Liver (tissue), 9 donors: ENCODE data around the gene GLI3. TPM values are rescaled to one million over a fixed set of nuclear protein-coding genes. Genes with fewer than 3 reads are reported as not detected.

Source experiments
- DNase-seq: peaks from one replicate; pipeline ENCODE4 v3.0.0-alpha.2; 2017; ENCODE audit warnings: low spot score
- H3K27ac ChIP-seq, 2 donors: one replicate each; pipeline ENCODE4 v1.7.0; 2013; ENCODE audit warnings: inconsistent platforms in 2 of 2, low read length in 2 of 2, control low read depth in 1 of 2, low read depth in 1 of 2, mild to moderate bottlenecking in 1 of 2
- H3K27me3 ChIP-seq, 4 donors: one replicate each; pipeline versions ENCODE4 v1.6.1 to v1.7.0; 2013; ENCODE audit warnings: low read length in 3 of 4, inconsistent platforms in 1 of 4, mild to moderate bottlenecking in 1 of 4, moderate library complexity in 1 of 4; ENCODE audit not compliant: control insufficient read depth in 4 of 4, insufficient read depth in 4 of 4
- H3K36me3 ChIP-seq, 4 donors: one replicate each; pipeline versions ENCODE4 v1.6.1 to v1.7.0; 2013; ENCODE audit warnings: low read length in 3 of 4, mild to moderate bottlenecking in 3 of 4, low read depth in 1 of 4, moderate library complexity in 1 of 4; ENCODE audit not compliant: control insufficient read depth in 4 of 4, insufficient read depth in 3 of 4
- H3K4me1 ChIP-seq, 4 donors: one replicate each; pipeline versions ENCODE4 v1.6.1 to v1.7.0; 2013; ENCODE audit warnings: low read length in 3 of 4, mild to moderate bottlenecking in 3 of 4, moderate library complexity in 1 of 4; ENCODE audit not compliant: control insufficient read depth in 4 of 4, insufficient read depth in 4 of 4
- H3K4me3 ChIP-seq, 3 donors: one replicate each; pipeline versions ENCODE4 v1.6.1 to v1.7.0; 2013; ENCODE audit warnings: low read length in 3 of 3, control low read depth in 1 of 3, low read depth in 1 of 3, mild to moderate bottlenecking in 1 of 3
- H3K9ac ChIP-seq, 2 donors: one replicate each; pipeline ENCODE4 v1.7.0; 2013; ENCODE audit warnings: low read length in 2 of 2, mild to moderate bottlenecking in 2 of 2, moderate library complexity in 2 of 2, control low read depth in 1 of 2, low read depth in 1 of 2
- H3K9me3 ChIP-seq, 4 donors: one replicate each; pipeline versions ENCODE4 v1.6.1 to v1.7.0; 2013; ENCODE audit warnings: low read length in 3 of 4; ENCODE audit not compliant: control insufficient read depth in 4 of 4
- ATF3 ChIP-seq: IDR thresholded peaks from 2 replicates; pipeline ENCODE4 v1.6.1; 2016; ENCODE audit warnings: antibody characterized with exemption
- CTCF ChIP-seq: fragments of 150-350 bp; IDR thresholded peaks from 2 replicates; pipeline ENCODE4 v1.5.1; 2017; ENCODE audit warnings: improper control_type of control experiment, low read depth, low read length; ENCODE audit not compliant: missing input control
- EGR1 ChIP-seq, 2 donors: IDR thresholded peaks; 2 replicates each; pipeline ENCODE4 v1.6.1; 2016 to 2018; ENCODE audit warnings: antibody characterized with exemption in 2 of 2, low read depth in 2 of 2
- FOXA1 ChIP-seq: IDR thresholded peaks from 2 replicates; pipeline ENCODE4 v1.6.1; 2016; ENCODE audit warnings: antibody characterized with exemption
- FOXA2 ChIP-seq: IDR thresholded peaks from 2 replicates; pipeline ENCODE4 v1.6.1; 2016; ENCODE audit warnings: antibody characterized with exemption
- GABPA ChIP-seq, 2 donors: IDR thresholded peaks in 1 of 2; conservative IDR thresholded peaks in 1 of 2; 2 replicates each; pipeline ENCODE4 v1.6.1; 2016; ENCODE audit warnings: antibody characterized with exemption in 2 of 2, mild to moderate bottlenecking in 1 of 2, moderate library complexity in 1 of 2
- HNF4A ChIP-seq, 2 donors: conservative IDR thresholded peaks; 2 replicates each; pipeline ENCODE4 v1.6.1; 2016; ENCODE audit warnings: antibody characterized with exemption in 2 of 2, mild to moderate bottlenecking in 2 of 2
- HNF4G ChIP-seq: IDR thresholded peaks from 2 replicates; pipeline ENCODE4 v1.6.1; 2016; ENCODE audit warnings: antibody characterized with exemption
- MAX ChIP-seq: IDR thresholded peaks from 2 replicates; pipeline ENCODE4 v1.6.1; 2016; ENCODE audit warnings: antibody characterized with exemption
- NR2F2 ChIP-seq: IDR thresholded peaks from 2 replicates; pipeline ENCODE4 v1.6.1; 2016; ENCODE audit warnings: antibody characterized with exemption
- RAD21 ChIP-seq, 2 donors: IDR thresholded peaks; 2 replicates each; pipeline ENCODE4 v1.6.1; 2016; ENCODE audit warnings: antibody characterized with exemption in 2 of 2, mild to moderate bottlenecking in 2 of 2
- REST ChIP-seq: IDR thresholded peaks from 2 replicates; pipeline ENCODE4 v1.6.1; 2016; ENCODE audit warnings: antibody characterized with exemption, mild to moderate bottlenecking
- RXRA ChIP-seq, 2 donors: IDR thresholded peaks; 2 replicates each; pipeline ENCODE4 v1.6.1; 2017 to 2018; ENCODE audit warnings: antibody characterized with exemption in 2 of 2, mild to moderate bottlenecking in 1 of 2
- SP1 ChIP-seq: IDR thresholded peaks from 2 replicates; pipeline ENCODE4 v1.6.1; 2018; ENCODE audit warnings: antibody characterized with exemption, mild to moderate bottlenecking
- TAF1 ChIP-seq: conservative IDR thresholded peaks from 2 replicates; pipeline ENCODE4 v1.6.1; 2016; ENCODE audit warnings: antibody characterized with exemption, mild to moderate bottlenecking
- YY1 ChIP-seq: IDR thresholded peaks from 2 replicates; pipeline ENCODE4 v1.6.1; 2016; ENCODE audit warnings: antibody characterized with exemption, mild to moderate bottlenecking
- ZBTB33 ChIP-seq: IDR thresholded peaks from 2 replicates; pipeline ENCODE4 v1.6.1; 2016; ENCODE audit warnings: antibody characterized with exemption
- WGBS: extraction: QIAGEN DNeasy Blood & Tissue Kit; methylation state at CpG from one replicate; pipeline ENCODE4 v1.1.7; 2013; 5-methylcytosine and 5-hydroxymethylcytosine counted together
- polyA plus RNA-seq, 2 donors: library from polyadenylated mRNA; stranded (reverse) in 1 of 2; unstranded in 1 of 2; fragments of 200-250 nt in 1 of 2; fragments of >200 nt in 1 of 2; fragmentation: Nextera tagmentation in 1 of 2; extraction: Ambion mirVana in 1 of 2; gene quantifications; one replicate each; pipeline versions ENCODE4 v1.2.1 to v1.2.3, GENCODE V29; 2013 to 2015
- total RNA-seq, 2 donors: library from RNA; depleted of rRNA; stranded (reverse); fragments of >200 nt; gene quantifications; one replicate each; pipeline ENCODE4 v1.2.3, GENCODE V29; 2014
- donor health status: healthy.
- donor health status: healthy.
- donor health status: healthy.
- donor health status: healthy.
- donor health status: healthy.

GLI3 gene
- total and polyA plus RNA-seq, 4 donors, result 0.09 to 0.42 (median 0.26) TPM

- H3K4me3 ChIP-seq, result no peak overlapping the region
- H3K9me3 ChIP-seq, result no peaks in the 10 kb centered on the region
- no peak overlapping the region for H3K9ac ChIP-seq
- H3K27ac ChIP-seq, result no peak overlapping the region
- no peaks in the 10 kb centered on the region for H3K36me3 ChIP-seq
- TF ChIP-seq MAX (no peak), REST (no peak), ZBTB33 (no peak), SP1 (no peak), FOXA2 (no peak), YY1 (no peak), ATF3 (no peak), GABPA (IDR thresholded peaks at IDR 0.05 in 1 of 2, conservative IDR thresholded peaks at IDR 0.05 in 1 of 2) (no peak), FOXA1 (no peak), RXRA (IDR thresholded peaks at IDR 0.05) (no peak), CTCF (no peak), TAF1 (no peak)
- DNase-seq, result no peak
- no peaks in the 10 kb centered on the region for H3K4me1 ChIP-seq
- H3K27me3 ChIP-seq, result no peaks in the 10 kb centered on the region
- WGBS, result 61% methylated on average over 4 of the region's 4 CpGs
These were observed 162.9 kb downstream of the GLI3 start for GRCh38 chr7:42074076-42074475.

GRCh38 chr7:42071372-42072261 is 165.4 kb downstream of the GLI3 start:
- no peak overlapping the region for H3K9ac ChIP-seq
- no peaks in the 10 kb centered on the region for H3K4me1 ChIP-seq
- DNase-seq, result no peak
- H3K27ac ChIP-seq, result no peak overlapping the region
- no peaks in the 10 kb centered on the region for H3K27me3 ChIP-seq
- H3K36me3 ChIP-seq, result no peaks in the 10 kb centered on the region
- H3K9me3 ChIP-seq, result no peaks in the 10 kb centered on the region
- no peak overlapping the region for H3K4me3 ChIP-seq
- 80% methylated on average over 8 of the region's 8 CpGs for whole genome bisulfite sequencing
- no peak for TF ChIP-seq TAF1
- TF ChIP-seq RXRA (IDR thresholded peaks at IDR 0.05), result no peak
- no peak for TF ChIP-seq REST
- TF ChIP-seq RAD21 (IDR thresholded peaks at IDR 0.05), result no peak
- TF ChIP-seq HNF4G, result no peak
- TF ChIP-seq MAX, result no peak
- TF ChIP-seq ZBTB33, result no peak
- no peak for TF ChIP-seq FOXA1
- no peak for TF ChIP-seq EGR1 (IDR thresholded peaks at IDR 0.05; ENCODE audit: low read depth in 2 of 2)
- TF ChIP-seq NR2F2, result no peak
- no peak for TF ChIP-seq HNF4A (conservative IDR thresholded peaks at IDR 0.05)
